GM12878 (cell line): ENCODE data around the gene PDGFD. TPM values are rescaled to one million over a fixed set of nuclear protein-coding genes. Genes with fewer than 3 reads are reported as not detected.

Source experiments
- ATAC-seq: fragments of 200-7000 bp; cut with Tn5 transposase; 3 replicates; pipeline ENCODE4 v1.9.1; 2020; ENCODE audit warnings: mild to moderate bottlenecking, moderate library complexity
- BruUV-seq: library from RNA; stranded (reverse); fragments of 400-500 nt; replicated peaks from 2 replicates; lab custom pipeline; 2021; lab: Mats Ljungman, UMichigan
- CTCF ChIA-PET: fragments of 300-600 bp; sonication (Branson Sonifier 250); formaldehyde crosslinking; extraction: SDS; loops from one replicate; lab custom pipeline; 2021; ENCODE audit warnings: inconsistent platforms; lab: Yijun Ruan, JAX
- POLR2A ChIA-PET: fragments of 350-600 bp; formaldehyde crosslinking; extraction: SDS; loops from one replicate; lab custom pipeline; 2021; ENCODE audit warnings: inconsistent platforms; lab: Charles Lee
- RAD21 ChIA-PET: fragments of 300-600 bp; sonication (Branson Sonifier 250); formaldehyde crosslinking; loops from one replicate; lab custom pipeline; 2023; ENCODE audit warnings: antibody characterized with exemption; ENCODE audit not compliant: unreplicated experiment; lab: Charles Lee
- SMC1A ChIA-PET: fragments of 300-600 bp; sonication (Branson Sonifier 250); formaldehyde crosslinking; loops from one replicate; lab custom pipeline; 2023; ENCODE audit not compliant: unreplicated experiment, uncharacterized antibody; lab: Charles Lee
- DNase-seq: peaks from one replicate; pipeline ENCODE4 v3.0.0-alpha.2; 2011; ENCODE audit warnings: low read depth, low spot score
- FAIRE-seq: peaks from 3 replicates; lab custom pipeline; 2011; peaks lifted over from hg19 to GRCh38; lab: Jason Lieb, UNC
- H2AFZ ChIP-seq: 2 replicates; pipeline ENCODE4 v1.6.0; 2011; ENCODE audit warnings: low read depth, low read length, control low read depth; ENCODE audit not compliant: control insufficient read depth
- H3K27ac ChIP-seq: 2 replicates; pipeline ENCODE4 v1.5.1; 2011; ENCODE audit warnings: control low read depth; ENCODE audit not compliant: control insufficient read depth, insufficient read depth
- H3K27me3 ChIP-seq, 2 experiments: replicated peaks in 1 of 2; 2 replicates each; pipeline versions ENCODE4 v1.6.0 to v1.6.1; 2011; ENCODE audit warnings: low read length in 1 of 2; ENCODE audit not compliant: control insufficient read depth in 2 of 2, insufficient read depth in 2 of 2
- H3K36me3 ChIP-seq, 2 experiments: 2 replicates each; pipeline ENCODE4 v1.5.1; 2011; ENCODE audit warnings: low read length in 1 of 2; ENCODE audit not compliant: control insufficient read depth in 2 of 2, insufficient read depth in 2 of 2
- H3K4me1 ChIP-seq: 2 replicates; pipeline ENCODE4 v1.6.1; 2011; ENCODE audit warnings: mild to moderate bottlenecking, low read length, moderate library complexity, mixed read lengths; ENCODE audit not compliant: control insufficient read depth, insufficient read depth
- H3K4me2 ChIP-seq: 2 replicates; pipeline ENCODE4 v1.6.0; 2011; ENCODE audit warnings: control low read depth; ENCODE audit not compliant: control insufficient read depth, insufficient read depth
- H3K4me3 ChIP-seq: fragments of 200-600 bp; sonication (generic); 2 replicates; pipeline ENCODE4 v1.5.1; 2016
- H3K79me2 ChIP-seq: 2 replicates; pipeline ENCODE4 v1.6.0; 2011; ENCODE audit warnings: low read length; ENCODE audit not compliant: control insufficient read depth, insufficient read depth
- H3K9ac ChIP-seq: 2 replicates; pipeline ENCODE4 v1.8.0; 2011; ENCODE audit warnings: low read length, control low read depth, mixed read lengths; ENCODE audit not compliant: control insufficient read depth, insufficient read depth
- H3K9me3 ChIP-seq: replicated peaks from 3 replicates; pipeline ENCODE4 v1.5.1; 2011; ENCODE audit warnings: mild to moderate bottlenecking, low read length; ENCODE audit not compliant: control insufficient read depth, insufficient read depth
- H4K20me1 ChIP-seq: 2 replicates; pipeline ENCODE4 v1.6.0; 2011; ENCODE audit not compliant: control insufficient read depth, insufficient read depth
- ATF7 ChIP-seq: fragments of 450-650 bp; IDR thresholded peaks from 2 replicates; pipeline ENCODE4 v1.6.1; 2016; ENCODE audit warnings: low read depth, mild to moderate bottlenecking
- BRCA1 ChIP-seq: IDR thresholded peaks from 2 replicates; pipeline ENCODE4 v1.6.1; 2011; ENCODE audit warnings: low read depth, low read length, improper control_type of control experiment
- E2F4 ChIP-seq: IDR thresholded peaks from 2 replicates; pipeline ENCODE4 v1.6.1; 2012; ENCODE audit warnings: low read depth, low read length, improper control_type of control experiment
- ESRRA ChIP-seq: IDR thresholded peaks from 2 replicates; pipeline ENCODE4 v1.6.1; 2012; ENCODE audit warnings: mild to moderate bottlenecking, low read length, improper control_type of control experiment
- NBN ChIP-seq: fragments of 450-650 bp; IDR thresholded peaks from 2 replicates; pipeline ENCODE4 v1.6.1; 2016
- NKRF ChIP-seq: fragments of 450-650 bp; conservative IDR thresholded peaks from 2 replicates; pipeline ENCODE4 v1.6.1; 2017; ENCODE audit warnings: mild to moderate bottlenecking, moderate library complexity
- NR2C1 ChIP-seq: fragments of 450-650 bp; IDR thresholded peaks from 2 replicates; pipeline ENCODE4 v1.6.1; 2017; ENCODE audit warnings: antibody characterized with exemption, mild to moderate bottlenecking, moderate library complexity
- SIN3A ChIP-seq: IDR thresholded peaks from 2 replicates; pipeline ENCODE4 v1.6.1; 2012; ENCODE audit warnings: low read depth, low read length, improper control_type of control experiment
- SREBF1 ChIP-seq: IDR thresholded peaks from 2 replicates; pipeline ENCODE4 v1.6.1; 2012; ENCODE audit warnings: mild to moderate bottlenecking, low read length
- TAF1 ChIP-seq: IDR thresholded peaks from 2 replicates; pipeline ENCODE4 v1.6.1; 2011; ENCODE audit warnings: mild to moderate bottlenecking, low read depth, low read length, borderline replicate concordance
- TCF7 ChIP-seq: IDR thresholded peaks from 2 replicates; pipeline ENCODE4 v1.6.1; 2014; ENCODE audit warnings: antibody characterized with exemption, borderline replicate concordance
- USF1 ChIP-seq: IDR thresholded peaks from 2 replicates; pipeline ENCODE4 v1.6.1; 2011; ENCODE audit warnings: borderline replicate concordance, low read depth, mild to moderate bottlenecking, moderate library complexity, mixed read lengths, low read length; ENCODE audit not compliant: insufficient read depth; ENCODE audit errors: extremely low read length
- WGBS: methylation state at CpG from one replicate; pipeline ENCODE4 v1.1.6; 2016; ENCODE audit warnings: low lambda C conversion rate; ENCODE audit not compliant: insufficient replicate concordance, insufficient coverage; ENCODE audit errors: missing lambda C conversion rate; 5-methylcytosine and 5-hydroxymethylcytosine counted together
- in situ Hi-C: fragments of 300-500 bp; cut with MboI; formaldehyde crosslinking; loops from 9 replicates; pipeline ENCODE4 v1.14.3; 2018; ENCODE audit warnings: mixed read lengths
- intact Hi-C: fragments of 100-400 bp; cut with micrococcal nuclease; formaldehyde crosslinking; loops from one replicate; pipeline ENCODE4 v1.14.2; 2022; ENCODE audit not compliant: unreplicated experiment
- polyA plus RNA-seq, 11 experiments: library from polyadenylated mRNA; depleted of rRNA in 4 of 11; unstranded in 6 of 11; stranded (reverse) in 5 of 11; fragments of >200 nt; fragmentation: Nextera tagmentation in 4 of 11; fragmentation: Illumina TruSeq in 1 of 11; extraction: Ambion mirVana in 4 of 11; extraction: Trizol in 1 of 11; gene quantifications; 1 replicate in 1 of 11; 2 replicates in 10 of 11; pipeline versions ENCODE4 v1.2.1 to v1.2.3, GENCODE V29; 2011 to 2016; ENCODE audit warnings: inconsistent platforms in 2 of 11, missing spikeins in 2 of 11, low read depth in 1 of 11
- total RNA-seq, 4 experiments: library from RNA; depleted of rRNA in 3 of 4; stranded (reverse); fragments of >200 nt in 3 of 4; fragmentation: Illumina TruSeq in 1 of 4; extraction: Trizol in 1 of 4; gene quantifications; 2 replicates each; pipeline versions ENCODE4 v1.2.1 to v1.2.3, GENCODE V29; 2013 to 2021
- TF ChIP-seq, protein P1 (sequence below): IDR thresholded peaks from 2 replicates; pipeline ENCODE4 v1.6.1; 2012; ENCODE audit warnings: mild to moderate bottlenecking, low read depth, low read length

PDGFD gene
- total and polyA plus RNA-seq, 10 of the 15 experiments (the other 5 are each of a cell fraction or from before 2014, with no cell fraction given), result 0.05 to 0.13 TPM; not detected in 8

GRCh38 chr11:104095791-104096190, 68.2 kb downstream of the PDGFD start (continued):
- no peak for TF ChIP-seq USF1
- no peak for TF ChIP-seq TAF1
- no peak for TF ChIP-seq ESRRA
- no peak for TF ChIP-seq BRCA1

- Histone ChIP-seq H3K9ac (no peak overlapping the region), H3K4me1 (no peaks in the 10 kb centered on the region), H3K9me3 (no peaks in the 10 kb centered on the region), H3K4me3 (no peak overlapping the region), H3K36me3 (no peaks in the 10 kb centered on the region), H4K20me1 (no peaks in the 10 kb centered on the region), H2AFZ (no peak overlapping the region), H3K27ac (no peak overlapping the region), H3K4me2 (no peak overlapping the region), H3K27me3 (no peaks in the 10 kb centered on the region), H3K79me2 (no peaks in the 10 kb centered on the region)
- CTCF ChIA-PET, result no interaction called here
- no peak for FAIRE-seq
- POLR2A ChIA-PET, result no interaction called here
- DNase-seq, result no peak
- in situ Hi-C loops (no loop called here), intact Hi-C loops (no loop called here)
- SMC1A ChIA-PET, result no interaction called here
- 36% methylated on average over 3 of the region's 3 CpGs for WGBS
- RAD21 ChIA-PET, result no interaction called here
- no peak for ATAC-seq
- BruUV-seq, result no TSS peak
- TF ChIP-seq TCF7, result no peak
- no peak for TF ChIP-seq NBN
- no peak for TF ChIP-seq ATF7
- TF ChIP-seq E2F4, result no peak
- TF ChIP-seq NKRF, result no peak
- TF ChIP-seq SIN3A, result no peak
- TF ChIP-seq, protein P1, sequence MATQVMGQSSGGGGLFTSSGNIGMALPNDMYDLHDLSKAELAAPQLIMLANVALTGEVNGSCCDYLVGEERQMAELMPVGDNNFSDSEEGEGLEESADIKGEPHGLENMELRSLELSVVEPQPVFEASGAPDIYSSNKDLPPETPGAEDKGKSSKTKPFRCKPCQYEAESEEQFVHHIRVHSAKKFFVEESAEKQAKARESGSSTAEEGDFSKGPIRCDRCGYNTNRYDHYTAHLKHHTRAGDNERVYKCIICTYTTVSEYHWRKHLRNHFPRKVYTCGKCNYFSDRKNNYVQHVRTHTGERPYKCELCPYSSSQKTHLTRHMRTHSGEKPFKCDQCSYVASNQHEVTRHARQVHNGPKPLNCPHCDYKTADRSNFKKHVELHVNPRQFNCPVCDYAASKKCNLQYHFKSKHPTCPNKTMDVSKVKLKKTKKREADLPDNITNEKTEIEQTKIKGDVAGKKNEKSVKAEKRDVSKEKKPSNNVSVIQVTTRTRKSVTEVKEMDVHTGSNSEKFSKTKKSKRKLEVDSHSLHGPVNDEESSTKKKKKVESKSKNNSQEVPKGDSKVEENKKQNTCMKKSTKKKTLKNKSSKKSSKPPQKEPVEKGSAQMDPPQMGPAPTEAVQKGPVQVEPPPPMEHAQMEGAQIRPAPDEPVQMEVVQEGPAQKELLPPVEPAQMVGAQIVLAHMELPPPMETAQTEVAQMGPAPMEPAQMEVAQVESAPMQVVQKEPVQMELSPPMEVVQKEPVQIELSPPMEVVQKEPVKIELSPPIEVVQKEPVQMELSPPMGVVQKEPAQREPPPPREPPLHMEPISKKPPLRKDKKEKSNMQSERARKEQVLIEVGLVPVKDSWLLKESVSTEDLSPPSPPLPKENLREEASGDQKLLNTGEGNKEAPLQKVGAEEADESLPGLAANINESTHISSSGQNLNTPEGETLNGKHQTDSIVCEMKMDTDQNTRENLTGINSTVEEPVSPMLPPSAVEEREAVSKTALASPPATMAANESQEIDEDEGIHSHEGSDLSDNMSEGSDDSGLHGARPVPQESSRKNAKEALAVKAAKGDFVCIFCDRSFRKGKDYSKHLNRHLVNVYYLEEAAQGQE, result no peak
- TF ChIP-seq SREBF1, result no peak
- TF ChIP-seq NR2C1, result no peak
These were observed 69.4 kb downstream of the PDGFD start for GRCh38 chr11:104094576-104094975.
